GM12865 (cell line): ENCODE data around the gene TTC4.

Experiments used
- DNase-seq: peaks from one replicate; pipeline ENCODE4 v3.0.0; 2010; ENCODE audit warnings: low read depth
- H3K4me3 ChIP-seq: 2 replicates; pipeline ENCODE4 v1.5.1; 2011; ENCODE audit warnings: mild to moderate bottlenecking, low read depth, low read length, control low read depth
- CTCF ChIP-seq: IDR thresholded peaks from 2 replicates; pipeline ENCODE4 v1.5.1; 2011; ENCODE audit warnings: low read length, control low read depth, low read depth, inconsistent platforms; ENCODE audit not compliant: insufficient read depth; ENCODE audit errors: missing control alignments

The TTC4 gene

DNA sequence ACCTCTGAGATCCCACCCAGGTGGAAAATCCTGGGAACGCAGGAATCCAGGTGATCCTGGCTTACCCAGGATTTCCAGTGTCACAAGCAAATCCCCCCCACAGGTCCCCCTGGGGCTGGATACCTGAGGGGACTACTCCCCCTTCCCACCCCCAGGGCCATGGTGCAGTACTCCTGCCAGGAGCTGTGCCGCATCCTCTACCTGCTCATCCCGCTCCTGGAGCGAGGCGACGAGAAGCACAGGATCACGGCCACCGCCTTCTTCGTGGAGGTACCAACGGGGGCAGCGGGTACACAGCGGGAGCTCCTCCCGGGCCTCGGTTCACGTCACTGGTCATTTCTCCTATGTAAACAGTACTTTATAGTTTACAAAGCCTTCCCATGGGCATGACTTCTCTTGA, 20.4 kb upstream of the TTC4 start:
- TF ChIP-seq CTCF: no peak
- DNase-seq: no peak
- H3K4me3 ChIP-seq: no peak overlapping the region

DNA sequence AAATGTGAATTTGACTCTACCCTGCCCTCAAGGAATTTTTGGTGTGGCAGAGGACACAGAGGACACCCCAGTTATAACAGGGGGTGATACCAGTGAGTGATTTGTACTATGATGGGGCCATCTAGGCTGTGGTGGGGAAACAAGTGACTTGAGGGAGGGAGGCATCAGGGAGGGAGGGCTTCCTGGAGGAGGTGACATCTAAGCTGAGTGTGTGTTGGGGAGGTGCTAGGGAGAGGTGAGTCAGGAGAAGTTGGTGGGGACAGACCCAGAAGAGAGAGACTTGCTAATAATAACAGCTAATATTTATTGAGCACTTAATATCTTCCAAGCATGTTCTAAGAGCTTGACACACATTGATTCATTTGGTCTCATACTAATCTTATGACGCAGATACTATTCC, 19.9 kb upstream of the TTC4 start:
- no peak for TF ChIP-seq CTCF
- DNase-seq: no peak
- no peak overlapping the region for H3K4me3 ChIP-seq

DNA sequence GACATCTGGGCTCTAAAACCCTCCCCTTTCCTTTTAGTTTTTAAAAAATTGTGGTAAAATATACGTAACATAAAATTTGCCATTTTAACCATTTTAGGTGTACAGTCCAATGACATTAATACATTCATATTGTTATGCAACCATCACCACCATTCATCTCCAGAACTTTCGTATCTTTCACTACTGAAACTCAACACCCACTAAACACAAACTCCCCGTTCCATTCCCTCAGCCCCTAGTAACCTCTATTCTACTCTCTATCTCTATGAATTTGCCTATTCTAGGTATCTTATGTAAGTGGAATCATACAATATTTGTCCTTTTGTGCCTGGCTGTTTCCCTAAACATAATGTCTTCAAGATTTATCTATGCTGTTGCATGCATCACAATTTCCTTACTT, 19.4 kb upstream of the TTC4 start:
- no peak overlapping the region for H3K4me3 ChIP-seq
- no peak for DNase-seq
- TF ChIP-seq CTCF: no peak

DNA sequence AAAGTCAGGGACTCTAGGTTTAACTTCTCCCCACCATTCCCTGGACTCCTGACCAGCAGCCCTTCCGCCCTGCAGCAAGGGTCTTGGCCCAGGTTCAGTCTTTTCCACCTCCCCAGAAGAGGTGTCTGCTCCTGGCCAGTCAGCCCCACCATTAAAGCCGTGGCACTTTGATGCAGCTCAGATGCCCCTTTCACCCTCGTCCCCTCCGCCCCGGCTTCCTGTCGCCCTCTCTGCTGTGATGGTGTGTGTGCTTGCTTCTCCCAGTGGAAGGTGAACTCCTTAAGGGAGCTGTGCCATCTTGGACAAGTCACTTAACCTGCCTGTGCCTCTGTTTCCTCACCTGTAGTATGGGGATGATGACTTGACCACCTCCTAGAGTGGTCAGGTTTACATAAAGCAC, 17.8 kb upstream of the TTC4 start:
- DNase-seq: no peak
- H3K4me3 ChIP-seq: no peak overlapping the region
- no peak for TF ChIP-seq CTCF

- no peak for DNase-seq
- H3K4me3 ChIP-seq: no peak overlapping the region
- TF ChIP-seq CTCF: no peak
These were observed 17.3 kb upstream of the TTC4 start for GRCh38 chr1:54698346-54698745.

GRCh38 chr1:54699936-54700525, 15.6 kb upstream of the TTC4 start:
- no peak for DNase-seq
- TF ChIP-seq CTCF: no peak
- H3K4me3 ChIP-seq: no peak overlapping the region

DNA sequence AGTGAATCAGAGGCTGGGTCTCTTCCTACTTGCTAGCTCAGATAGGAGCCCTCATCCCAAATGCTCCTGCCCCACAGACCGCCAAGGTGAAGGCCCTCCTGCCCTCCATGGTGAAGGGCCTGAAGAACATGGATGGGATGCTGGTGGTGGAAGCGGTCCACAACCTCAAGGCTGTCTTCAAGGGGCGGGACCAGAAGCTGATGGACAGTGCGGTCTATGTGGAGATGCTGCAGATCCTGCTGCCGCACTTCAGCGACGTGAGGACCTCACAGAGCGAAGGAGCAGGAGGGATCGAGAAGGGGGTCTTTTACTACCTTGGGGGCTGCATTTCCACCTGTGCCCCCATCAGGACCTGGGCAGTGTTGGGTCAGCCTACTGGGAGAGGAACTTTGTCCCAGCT, 14.6 kb upstream of the TTC4 start:
- no peak overlapping the region for H3K4me3 ChIP-seq
- DNase-seq: no peak
- TF ChIP-seq CTCF: no peak
